ENCODE data around the gene SLX4IP.

GRCh38 chr20:10508468-10509251 lies 73.6 kb downstream of the SLX4IP start:
- TF ChIP-seq CTCF (IDR thresholded peaks at IDR 0.05 in 8 of 11, conservative IDR thresholded peaks at IDR 0.05 in 3 of 11) (no peak), POLR2A (IDR thresholded peaks at IDR 0.05) (no peak)
